Central memory CD8-positive, alpha-beta T cell (primary cell): ENCODE results near the gene IL10RB.

Experiments
- ATAC-seq: fragments of 150-1000 bp; cut with Tn5 transposase; replicated peaks from 2 replicates; pipeline ENCODE4 v1.10.0; 2022; ENCODE audit warnings: mild to moderate bottlenecking, moderate FRiP score, moderate number of reproducible peaks; ENCODE audit not compliant: poor library complexity, severe bottlenecking; ENCODE audit errors: extremely low read depth
- DNase-seq, 2 donors: peaks; one replicate each; pipeline ENCODE4 v3.0.0; 2021; ENCODE audit warnings: low spot score in 2 of 2
- H3K27ac Mint-ChIP-seq: one replicate; pipeline ENCODE4 v1.8.0; 2022; ENCODE audit warnings: low read depth, mild to moderate bottlenecking, moderate library complexity, mixed read lengths
- H3K27me3 Mint-ChIP-seq: one replicate; pipeline ENCODE4 v1.8.0; 2022; ENCODE audit warnings: mixed read lengths
- H3K36me3 Mint-ChIP-seq: one replicate; pipeline ENCODE4 v1.8.0; 2022; ENCODE audit warnings: mild to moderate bottlenecking, moderate library complexity, mixed read lengths; ENCODE audit not compliant: insufficient read depth
- H3K4me1 Mint-ChIP-seq: one replicate; pipeline ENCODE4 v1.8.0; 2022; ENCODE audit warnings: mixed read lengths
- H3K4me3 Mint-ChIP-seq: one replicate; pipeline ENCODE4 v1.8.0; 2022; ENCODE audit warnings: mild to moderate bottlenecking, moderate library complexity, mixed read lengths
- H3K9me3 Mint-ChIP-seq: one replicate; pipeline ENCODE4 v1.8.0; 2022; ENCODE audit warnings: mixed read lengths

Gene IL10RB

GRCh38 chr21:33259995-33260394, 6.2 kb upstream of the IL10RB start:
- Mint-ChIP-seq H3K4me3 (no peak overlapping the region), H3K36me3 (peaks cover 36% of the 10 kb centered on the region), H3K4me1 (peaks cover 17% of the 10 kb centered on the region), H3K27ac (peak overlapping the region; percentile 46), H3K9me3 (no peaks in the 10 kb centered on the region), H3K27me3 (no peaks in the 10 kb centered on the region)
- no peak for DNase-seq
- no peak for ATAC-seq

- Mint-ChIP-seq H3K9me3 (no peaks in the 10 kb centered on the region), H3K4me1 (peaks cover 28% of the 10 kb centered on the region), H3K4me3 (no peak overlapping the region), H3K36me3 (peaks cover 33% of the 10 kb centered on the region), H3K27ac (no peak overlapping the region), H3K27me3 (no peaks in the 10 kb centered on the region)
- peak; percentile 30 for ATAC-seq
- DNase-seq, result no peak
These were observed 4.5 kb upstream of the IL10RB start for GRCh38 chr21:33261635-33262034.

GRCh38 chr21:33262921-33263320, 3.2 kb upstream of the IL10RB start:
- peaks cover 25% of the 10 kb centered on the region for H3K36me3 Mint-ChIP-seq
- H3K27ac Mint-ChIP-seq, result no peak overlapping the region
- no peak for DNase-seq
- H3K4me1 Mint-ChIP-seq, result peaks cover 41% of the 10 kb centered on the region
- H3K27me3 Mint-ChIP-seq, result no peaks in the 10 kb centered on the region
- ATAC-seq, result no peak
- no peak overlapping the region for H3K4me3 Mint-ChIP-seq
- no peaks in the 10 kb centered on the region for H3K9me3 Mint-ChIP-seq

- H3K27me3 Mint-ChIP-seq, result no peaks in the 10 kb centered on the region
- H3K27ac Mint-ChIP-seq, result no peak overlapping the region
- no peak overlapping the region for H3K4me3 Mint-ChIP-seq
- ATAC-seq, result no peak
- no peak for DNase-seq
- H3K36me3 Mint-ChIP-seq, result peaks cover 26% of the 10 kb centered on the region
- H3K4me1 Mint-ChIP-seq, result peaks cover 43% of the 10 kb centered on the region
- H3K9me3 Mint-ChIP-seq, result no peaks in the 10 kb centered on the region
These were observed 1.6 kb upstream of the IL10RB start for GRCh38 chr21:33264561-33264960.

- Mint-ChIP-seq H3K36me3 (peaks cover 35% of the 10 kb centered on the region), H3K27ac (peak overlapping the region; percentile 98), H3K27me3 (no peaks in the 10 kb centered on the region), H3K4me3 (peak overlapping the region; percentile 99), H3K9me3 (no peaks in the 10 kb centered on the region), H3K4me1 (peaks cover 44% of the 10 kb centered on the region)
- DNase-seq (no peak), ATAC-seq (peak; percentile 40)
These were observed 510 bp upstream of the IL10RB start for GRCh38 chr21:33265664-33266049.

- ATAC-seq, result peak; percentile 63
- H3K4me3 Mint-ChIP-seq, result peak overlapping the region; percentile 99
- H3K27me3 Mint-ChIP-seq, result no peaks in the 10 kb centered on the region
- H3K27ac Mint-ChIP-seq, result peak overlapping the region; percentile 98
- H3K9me3 Mint-ChIP-seq, result no peaks in the 10 kb centered on the region
- peaks cover 43% of the 10 kb centered on the region for H3K36me3 Mint-ChIP-seq
- no peak for DNase-seq
- H3K4me1 Mint-ChIP-seq, result peaks cover 47% of the 10 kb centered on the region
These were observed 595 bp downstream of the IL10RB start for GRCh38 chr21:33266789-33267135.

- Mint-ChIP-seq H3K27ac (peak overlapping the region; percentile 98), H3K4me3 (peak overlapping the region; percentile 99), H3K27me3 (no peaks in the 10 kb centered on the region), H3K4me1 (peaks cover 51% of the 10 kb centered on the region), H3K36me3 (peaks cover 41% of the 10 kb centered on the region), H3K9me3 (no peaks in the 10 kb centered on the region)
- DNase-seq (no peak), ATAC-seq (no peak)
These were observed 1.1 kb downstream of the IL10RB start for GRCh38 chr21:33267250-33267649.

GRCh38 chr21:33268393-33268736, 2.2 kb downstream of the IL10RB start:
- DNase-seq, result no peak
- Mint-ChIP-seq H3K4me3 (peak overlapping the region; percentile 99), H3K27ac (peak overlapping the region; percentile 98), H3K9me3 (no peaks in the 10 kb centered on the region), H3K4me1 (peaks cover 59% of the 10 kb centered on the region), H3K36me3 (peaks cover 46% of the 10 kb centered on the region), H3K27me3 (no peaks in the 10 kb centered on the region)
- no peak for ATAC-seq

GRCh38 chr21:33268737-33269441, 2.7 kb downstream of the IL10RB start:
- H3K36me3 Mint-ChIP-seq, result peaks cover 47% of the 10 kb centered on the region
- H3K27ac Mint-ChIP-seq, result peak overlapping the region; percentile 98
- no peak for ATAC-seq
- H3K27me3 Mint-ChIP-seq, result no peaks in the 10 kb centered on the region
- H3K4me1 Mint-ChIP-seq, result peaks cover 64% of the 10 kb centered on the region
- peak overlapping the region; percentile 99 for H3K4me3 Mint-ChIP-seq
- H3K9me3 Mint-ChIP-seq, result no peaks in the 10 kb centered on the region
- DNase-seq, result no peak

- Mint-ChIP-seq H3K27ac (peak overlapping the region; percentile 73), H3K27me3 (no peaks in the 10 kb centered on the region), H3K4me1 (peaks cover 56% of the 10 kb centered on the region), H3K9me3 (no peaks in the 10 kb centered on the region), H3K4me3 (no peak overlapping the region), H3K36me3 (peaks cover 45% of the 10 kb centered on the region)
- no peak for ATAC-seq
- DNase-seq, result no peak
These were observed 4.8 kb downstream of the IL10RB start for GRCh38 chr21:33270986-33271385.

GRCh38 chr21:33273044-33273443, 6.9 kb downstream of the IL10RB start:
- no peak overlapping the region for H3K27ac Mint-ChIP-seq
- no peak for DNase-seq
- peaks cover 40% of the 10 kb centered on the region for H3K4me1 Mint-ChIP-seq
- H3K27me3 Mint-ChIP-seq, result no peaks in the 10 kb centered on the region
- no peak overlapping the region for H3K4me3 Mint-ChIP-seq
- H3K9me3 Mint-ChIP-seq, result no peaks in the 10 kb centered on the region
- no peak for ATAC-seq
- H3K36me3 Mint-ChIP-seq, result peaks cover 49% of the 10 kb centered on the region

GRCh38 chr21:33278721-33279120, 12.6 kb downstream of the IL10RB start:
- peaks cover 32% of the 10 kb centered on the region for H3K36me3 Mint-ChIP-seq
- H3K9me3 Mint-ChIP-seq, result no peaks in the 10 kb centered on the region

GRCh38 chr21:33279330-33279820, 13.2 kb downstream of the IL10RB start:
- Mint-ChIP-seq H3K36me3 (peaks cover 34% of the 10 kb centered on the region), H3K9me3 (no peaks in the 10 kb centered on the region), H3K4me1 (no peaks in the 10 kb centered on the region), H3K27me3 (no peaks in the 10 kb centered on the region), H3K4me3 (no peak overlapping the region), H3K27ac (no peak overlapping the region)
- DNase-seq (no peak), ATAC-seq (no peak)

More at GRCh38 chr21:33278721-33279120, 12.6 kb downstream of the IL10RB start:
- H3K4me1 Mint-ChIP-seq, result peaks cover 3% of the 10 kb centered on the region
- H3K27me3 Mint-ChIP-seq, result no peaks in the 10 kb centered on the region
- ATAC-seq (no peak), DNase-seq (no peak)
- H3K27ac Mint-ChIP-seq, result no peak overlapping the region
- H3K4me3 Mint-ChIP-seq, result no peak overlapping the region
